RWPE1 (cell line): ENCODE results near the gene RHOG.

ENCODE experiments used
- CTCF ChIA-PET: fragments of 350-600 bp; sonication (Branson Sonifier 250); formaldehyde crosslinking; extraction: SDS; loops from one replicate; lab custom pipeline; 2021; lab: Yijun Ruan, JAX
- POLR2A ChIA-PET: fragments of 400-600 bp; formaldehyde crosslinking; extraction: SDS; loops from one replicate; lab custom pipeline; 2020; ENCODE audit warnings: antibody characterized with exemption; ENCODE audit not compliant: low non-redundant PET; lab: Yijun Ruan, JAX
- DNase-seq: peaks from one replicate; pipeline ENCODE4 v3.0.0; 2012; ENCODE audit warnings: low spot score
- H3K27ac ChIP-seq: fragments of 450-650 bp; 2 replicates; pipeline ENCODE4 v1.5.1; 2017
- CTCF ChIP-seq: fragments of 450-650 bp; conservative IDR thresholded peaks from 2 replicates; pipeline ENCODE4 v1.5.1; 2017; ENCODE audit warnings: low read depth, mild to moderate bottlenecking

RHOG gene

GRCh38 chr11:3880724-3881123, 40.0 kb upstream of the RHOG start:
- POLR2A ChIA-PET = no interaction called here
- no peak for TF ChIP-seq CTCF
- no peak overlapping the region for H3K27ac ChIP-seq
- DNase-seq = no peak
- CTCF ChIA-PET = interaction anchor here (0.7 to 1.2 kb wide), 2 partner anchors 16 to 192 kb away, joined by 3 read pairs; no protein-coding TSS in a partner anchor

- no peak for DNase-seq
Measured at GRCh38 chr11:3879967-3880542, 39.3 kb upstream of the RHOG start.

GRCh38 chr11:3879216-3879966, 38.6 kb upstream of the RHOG start:
- CTCF ChIA-PET = no interaction called here
- no peak for TF ChIP-seq CTCF
- POLR2A ChIA-PET = no interaction called here
- H3K27ac ChIP-seq = no peak overlapping the region
- DNase-seq = no peak

More at GRCh38 chr11:3879967-3880542, 39.3 kb upstream of the RHOG start:
- TF ChIP-seq CTCF = no peak
- ChIA-PET CTCF (interaction anchor here (1.2 kb wide), 1 partner anchor 17 kb away, joined by 3 read pairs; no protein-coding TSS in a partner anchor), POLR2A (no interaction called here)
- H3K27ac ChIP-seq = no peak overlapping the region

GRCh38 chr11:3878258-3878584, 37.5 kb upstream of the RHOG start:
- DNase-seq = no peak
- CTCF ChIA-PET = interaction anchor here (0.7 kb wide), 1 partner anchor 195 kb away, joined by 5 read pairs; no protein-coding TSS in a partner anchor
- no peak for TF ChIP-seq CTCF
- H3K27ac ChIP-seq = no peak overlapping the region
- POLR2A ChIA-PET = no interaction called here

- TF ChIP-seq CTCF = no peak
- POLR2A ChIA-PET = no interaction called here
Measured at GRCh38 chr11:3877364-3878257, 36.9 kb upstream of the RHOG start.

GRCh38 chr11:3876613-3877012, 35.9 kb upstream of the RHOG start:
- CTCF ChIA-PET = interaction anchor here (1.5 kb wide), 1 partner anchor 22 kb away, joined by 4 read pairs; no protein-coding TSS in a partner anchor
- POLR2A ChIA-PET = no interaction called here
- H3K27ac ChIP-seq = no peak overlapping the region
- no peak for DNase-seq
- TF ChIP-seq CTCF = no peak

More at GRCh38 chr11:3877364-3878257, 36.9 kb upstream of the RHOG start:
- CTCF ChIA-PET = interaction anchor here (0.7 to 1.5 kb wide), 3 partner anchors 23 to 196 kb away, joined by 3 to 5 read pairs (median 4); no protein-coding TSS in a partner anchor
- DNase-seq = no peak
- H3K27ac ChIP-seq = no peak overlapping the region
